ENCODE results near the gene LGALS7. TPM values are rescaled to one million over a fixed set of nuclear protein-coding genes. Genes with fewer than 3 reads are reported as not detected.
"Not testable (repeated sequence)": the region's sequence is repeated elsewhere in the genome, so short reads cannot be mapped to it uniquely, and the experiment has no call there.

The LGALS7 gene
- total RNA-seq, 1 experiment from 2014 or later: not detected

GRCh38 chr19:38809592-38810252 lies 36.4 kb upstream of the LGALS7 start:
- ChIA-PET CTCF (no interaction called here), POLR2A (interaction anchor here (0.6 kb wide), 1 partner anchor 22 kb away, joined by 4 read pairs; the partner anchor contains the start of gene ECH1)
- DNase-seq: no peak
- Histone ChIP-seq H3K4me3 (ENCODE audit: low read depth, low read length) (no peak overlapping the region), H3K27me3 (replicated peaks; ENCODE audit: control insufficient read depth, insufficient read depth, low read length) (no peaks in the 10 kb centered on the region), H3K4me1 (peaks cover 16% of the 10 kb centered on the region), H3K36me3 (ENCODE audit: control insufficient read depth, insufficient read depth, low read length) (no peaks in the 10 kb centered on the region), H3K9me3 (no peaks in the 10 kb centered on the region)
- H3K4me3 Mint-ChIP-seq (ENCODE audit: unreplicated experiment): peak overlapping the region; percentile 11
- BruUV-seq (replicated peaks): no TSS peak
- peaks cover 6% of the 10 kb centered on the region for H3K36me3 Mint-ChIP-seq (ENCODE audit: insufficient read depth, unreplicated experiment)
- no peak for TF ChIP-seq CTCF (IDR thresholded peaks at IDR 0.05; ENCODE audit: insufficient read depth in 1 of 2, low read depth in 1 of 2, low read length in 1 of 2, severe bottlenecking in 1 of 2, unreplicated experiment in 1 of 2)
- intact Hi-C loops (cut with micrococcal nuclease; ENCODE audit: unreplicated experiment): no loop called here
- no peak overlapping the region for H3K27ac Mint-ChIP-seq (ENCODE audit: unreplicated experiment)
- H3K27me3 Mint-ChIP-seq (ENCODE audit: insufficient read depth, unreplicated experiment): no peaks in the 10 kb centered on the region
- H3K9me3 Mint-ChIP-seq (ENCODE audit: unreplicated experiment): peaks cover 10% of the 10 kb centered on the region
- peaks cover 28% of the 10 kb centered on the region for H3K4me1 Mint-ChIP-seq (ENCODE audit: low read depth, unreplicated experiment)

- peaks cover 28% of the 10 kb centered on the region for H3K4me1 Mint-ChIP-seq (ENCODE audit: low read depth, unreplicated experiment)
- no peak overlapping the region for H3K4me3 Mint-ChIP-seq (ENCODE audit: unreplicated experiment)
- H3K27me3 ChIP-seq (replicated peaks; ENCODE audit: control insufficient read depth, insufficient read depth, low read length): no peaks in the 10 kb centered on the region
- peaks cover 10% of the 10 kb centered on the region for H3K9me3 Mint-ChIP-seq (ENCODE audit: unreplicated experiment)
- DNase-seq: no peak
- H3K36me3 Mint-ChIP-seq (ENCODE audit: insufficient read depth, unreplicated experiment): peaks cover 5% of the 10 kb centered on the region
- CTCF ChIA-PET: no interaction called here
- BruUV-seq (replicated peaks): no TSS peak
- H3K4me1 ChIP-seq: peaks cover 16% of the 10 kb centered on the region
- TF ChIP-seq CTCF (IDR thresholded peaks at IDR 0.05; ENCODE audit: insufficient read depth in 1 of 2, low read depth in 1 of 2, low read length in 1 of 2, severe bottlenecking in 1 of 2, unreplicated experiment in 1 of 2): no peak
- H3K27ac Mint-ChIP-seq (ENCODE audit: unreplicated experiment): no peak overlapping the region
- H3K27me3 Mint-ChIP-seq (ENCODE audit: insufficient read depth, unreplicated experiment): no peaks in the 10 kb centered on the region
- H3K36me3 ChIP-seq (ENCODE audit: control insufficient read depth, insufficient read depth, low read length): no peaks in the 10 kb centered on the region
- POLR2A ChIA-PET: no interaction called here
- no peak overlapping the region for H3K4me3 ChIP-seq (ENCODE audit: low read depth, low read length)
- intact Hi-C loops (cut with micrococcal nuclease; ENCODE audit: unreplicated experiment): no loop called here
- no peaks in the 10 kb centered on the region for H3K9me3 ChIP-seq
Observed at GRCh38 chr19:38808741-38809140, 35.4 kb upstream of the LGALS7 start.

DNA sequence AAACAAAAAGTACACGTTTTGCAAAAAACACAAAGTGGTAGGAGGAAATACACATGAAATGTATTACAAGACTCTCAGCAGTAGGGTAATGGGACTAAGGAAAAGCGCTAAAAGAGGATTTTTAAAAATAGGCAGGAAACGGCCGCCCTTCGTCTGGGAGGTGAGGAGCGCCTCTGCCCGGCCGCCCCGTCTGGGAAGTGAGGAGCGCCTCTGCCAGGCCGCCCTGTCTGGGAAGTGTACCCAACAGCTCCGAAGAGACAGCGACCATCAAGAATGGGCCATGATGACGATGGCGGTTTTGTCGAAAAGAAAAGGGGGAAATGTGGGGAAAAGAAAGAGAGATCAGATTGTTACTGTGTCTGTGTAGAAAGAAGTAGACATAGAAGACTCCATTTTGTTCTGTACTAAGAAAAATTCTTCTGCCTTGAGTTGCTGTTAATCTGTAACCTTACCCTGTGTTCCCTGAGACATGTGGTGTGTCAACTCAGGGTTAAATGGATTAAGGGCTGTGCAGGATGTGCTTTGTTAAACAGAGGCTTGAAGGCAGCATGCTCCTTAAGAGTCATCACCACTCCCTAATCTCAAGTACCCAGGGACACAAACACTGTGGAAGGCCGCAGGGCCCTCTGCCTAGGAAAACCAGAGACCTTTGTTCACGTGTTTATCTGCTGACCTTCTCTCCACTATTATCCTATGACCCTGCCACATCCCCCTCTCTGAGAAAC lies 34.2 kb upstream of the LGALS7 start:
- Mint-ChIP-seq H3K4me1 (ENCODE audit: low read depth, unreplicated experiment) (peaks cover 26% of the 10 kb centered on the region), H3K4me3 (ENCODE audit: unreplicated experiment) (peak overlapping the region; percentile 21), H3K27ac (ENCODE audit: unreplicated experiment) (peak overlapping the region; percentile 74)
- peaks cover 16% of the 10 kb centered on the region for H3K4me1 ChIP-seq
- H3K27me3 Mint-ChIP-seq (ENCODE audit: insufficient read depth, unreplicated experiment); H3K36me3 Mint-ChIP-seq (ENCODE audit: insufficient read depth, unreplicated experiment); H3K36me3 ChIP-seq (ENCODE audit: control insufficient read depth, insufficient read depth, low read length); H3K9me3 ChIP-seq; H3K9me3 Mint-ChIP-seq (ENCODE audit: unreplicated experiment); H3K27me3 ChIP-seq (replicated peaks; ENCODE audit: control insufficient read depth, insufficient read depth, low read length); intact Hi-C loops (cut with micrococcal nuclease; ENCODE audit: unreplicated experiment); H3K4me3 ChIP-seq (ENCODE audit: low read depth, low read length); BruUV-seq (replicated peaks); CTCF ChIA-PET: not testable (repeated sequence)
- DNase-seq: peak; percentile 60 to 82
- POLR2A ChIA-PET: interaction anchor here (0.6 kb wide), 3 partner anchors 12 to 486 kb away, joined by 3 to 9 read pairs (median 5); no protein-coding TSS in a partner anchor
